HG03103 (cell line): ENCODE results near the gene GRP.
"Not testable (repeated sequence)": the region's sequence is repeated elsewhere in the genome, so short reads cannot be mapped to it uniquely, and the experiment has no call there.

ENCODE experiments used
- ATAC-seq: cut with Tn5 transposase; IDR thresholded peaks from one replicate; pipeline ENCODE4 v1.9.1; 2021; ENCODE audit warnings: low read depth; ENCODE audit not compliant: unreplicated experiment

GRP gene

DNA sequence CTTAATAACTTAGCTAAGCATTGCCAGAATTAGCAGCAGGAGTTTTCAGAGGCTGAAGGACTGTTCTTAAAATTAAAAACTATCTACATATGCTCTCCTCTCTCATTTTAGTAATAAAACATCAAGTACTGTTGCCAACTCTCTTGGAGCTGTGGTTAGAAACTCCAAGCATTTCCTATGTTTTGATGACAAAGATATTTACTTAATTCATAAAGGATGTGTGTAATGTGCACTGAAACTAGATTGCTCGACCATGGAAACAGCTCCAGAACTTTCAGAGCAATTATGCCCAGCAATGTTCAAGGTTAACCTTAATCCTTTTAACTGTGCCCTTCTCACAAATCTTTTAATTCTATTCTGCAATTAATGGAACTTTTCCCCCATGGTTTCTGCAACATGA, 8.4 kb downstream of the GRP start:
- no peak for ATAC-seq

DNA sequence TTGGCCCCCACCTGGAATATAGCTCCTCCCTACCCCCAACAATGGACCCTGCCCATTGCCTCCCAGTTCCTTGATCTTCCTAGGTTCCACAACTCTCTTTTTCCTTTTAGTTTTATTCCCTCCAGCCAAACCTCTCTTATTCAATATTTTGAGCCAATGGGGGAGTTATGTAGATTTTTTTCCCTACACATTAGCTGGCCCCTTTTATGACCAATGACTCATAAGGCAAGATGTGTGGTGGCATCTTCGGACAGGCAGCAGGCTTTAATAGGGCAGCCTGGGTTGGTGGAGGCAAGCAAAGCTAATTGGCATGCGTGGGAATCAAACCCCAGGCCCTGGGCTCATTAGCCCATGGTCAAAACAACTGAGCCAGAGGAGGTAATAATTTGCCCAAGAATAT, 9.2 kb downstream of the GRP start:
- no peak for ATAC-seq

DNA sequence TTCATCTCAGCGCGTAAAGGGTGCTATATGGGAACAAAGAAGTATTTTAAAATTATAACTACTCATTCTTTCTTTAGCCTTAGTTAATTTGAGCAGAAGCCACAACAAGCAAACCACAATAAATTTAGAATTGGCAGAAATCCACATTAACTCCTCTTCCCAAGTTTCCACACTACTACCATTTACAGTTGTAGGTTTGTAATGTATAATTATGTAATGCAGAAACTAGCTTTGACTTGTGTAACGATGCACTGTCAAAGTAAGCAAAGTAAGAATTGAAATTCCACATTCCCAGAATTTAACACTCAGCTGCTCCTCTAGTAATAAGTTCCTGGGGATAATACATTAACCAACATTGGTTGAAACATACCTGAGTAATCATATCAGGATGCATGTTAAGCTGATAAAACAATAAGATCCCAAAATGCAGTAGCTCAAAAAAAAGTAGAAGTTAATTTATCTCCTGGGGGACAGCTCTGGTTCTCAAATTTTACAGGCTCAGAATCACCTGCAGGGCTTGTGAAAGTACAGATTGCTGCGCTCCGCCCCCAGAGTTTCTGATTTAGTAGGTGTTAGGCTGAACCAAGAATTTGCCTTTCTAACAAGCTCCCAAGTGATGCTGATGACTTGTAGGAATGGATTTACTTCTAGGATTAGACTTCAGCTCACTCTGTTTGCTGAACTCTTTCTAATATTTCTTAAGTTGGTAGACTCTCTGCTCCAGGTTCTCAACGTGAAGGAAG, 9.9 kb downstream of the GRP start:
- no peak for ATAC-seq

DNA sequence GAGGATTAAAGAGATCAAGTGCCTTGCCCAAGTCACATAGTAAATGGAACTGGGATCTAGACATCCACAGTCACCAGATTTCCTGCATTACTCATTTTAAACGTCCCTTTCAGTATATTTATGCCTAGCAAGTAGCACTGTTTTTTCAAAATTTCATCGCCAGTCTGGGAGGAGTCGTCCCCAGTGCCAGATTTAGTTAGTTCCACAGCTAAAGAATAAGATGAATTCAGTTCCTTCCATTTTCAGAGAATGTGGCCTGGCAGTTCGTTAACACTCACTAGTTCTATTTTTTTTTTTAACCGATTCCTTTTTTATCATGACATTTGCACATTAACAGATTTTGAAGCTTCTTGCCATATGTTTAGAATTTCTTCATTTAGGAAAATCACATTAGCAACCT, 11.2 kb downstream of the GRP start:
- no peak for ATAC-seq

DNA sequence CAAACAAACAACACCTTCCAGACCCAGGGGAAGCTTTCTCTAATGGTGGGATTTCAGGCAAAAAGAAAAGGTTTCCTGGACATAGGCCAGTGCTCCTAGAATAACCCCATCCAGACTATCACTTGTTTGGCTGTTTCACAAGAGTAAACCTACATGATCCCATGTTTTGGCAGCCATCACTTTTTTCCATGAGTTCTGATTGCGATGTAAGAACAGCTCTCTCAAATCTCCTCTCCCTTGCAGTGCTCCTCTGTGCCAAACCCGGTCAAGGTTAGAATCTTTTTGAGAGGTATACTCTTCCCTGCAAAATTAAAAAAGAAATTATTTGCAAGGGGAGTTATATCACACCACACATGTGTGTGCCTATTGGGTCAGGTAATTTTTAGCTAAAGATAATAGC, 11.9 kb downstream of the GRP start:
- no peak for ATAC-seq

DNA sequence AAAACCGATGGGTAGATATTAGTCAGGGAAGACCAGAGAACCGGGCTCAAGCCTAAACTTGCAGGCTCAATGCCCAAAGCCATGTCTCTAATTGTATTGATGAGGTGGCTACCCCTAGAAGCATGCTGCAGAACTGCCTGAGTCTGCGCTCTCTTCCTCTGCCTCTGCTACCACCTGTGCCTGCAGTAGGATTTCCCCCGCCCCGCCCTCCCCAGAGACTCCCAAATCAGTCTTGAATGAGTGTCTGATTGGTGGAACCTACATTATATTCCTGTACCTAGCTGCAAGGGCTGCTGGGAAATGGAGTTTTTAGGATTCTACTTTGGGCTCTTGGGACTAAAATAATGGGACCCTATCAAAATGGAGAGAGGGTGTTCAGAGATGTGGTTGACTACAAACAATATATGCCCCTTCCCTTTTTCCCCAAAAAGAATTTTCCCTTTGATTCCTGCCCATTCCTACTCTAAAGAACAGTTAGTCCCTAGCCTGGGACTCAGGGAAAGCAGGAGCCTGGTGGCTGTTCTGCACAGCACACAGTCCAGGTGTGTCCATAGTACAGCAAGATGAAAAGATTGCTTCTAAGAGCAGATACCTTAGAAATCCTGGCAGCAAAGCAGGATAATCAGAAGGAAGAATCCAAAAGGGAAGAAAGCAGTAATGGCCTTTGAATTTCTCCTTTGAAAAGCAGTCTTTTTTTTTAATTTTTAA, 12.5 kb downstream of the GRP start:
- no peak for ATAC-seq

DNA sequence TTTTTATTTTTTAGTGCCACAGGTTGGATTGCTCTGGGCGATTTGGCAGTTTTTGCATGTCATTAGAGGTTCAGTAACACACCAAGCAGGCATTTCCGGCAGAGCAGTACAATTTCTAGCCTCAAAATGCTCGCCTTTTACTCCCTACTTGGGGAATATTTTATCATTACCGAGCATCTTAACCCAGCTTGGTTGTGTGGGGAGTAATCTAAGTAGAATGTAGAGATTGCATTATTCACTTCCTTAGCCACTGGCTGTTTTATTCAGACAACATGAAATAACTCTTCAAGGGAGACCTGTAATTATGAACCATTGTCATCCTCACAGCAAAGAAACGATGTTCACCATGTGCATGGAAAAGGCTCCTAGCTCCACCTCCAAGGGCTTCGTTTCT, 13.1 kb downstream of the GRP start:
- ATAC-seq: no peak

DNA sequence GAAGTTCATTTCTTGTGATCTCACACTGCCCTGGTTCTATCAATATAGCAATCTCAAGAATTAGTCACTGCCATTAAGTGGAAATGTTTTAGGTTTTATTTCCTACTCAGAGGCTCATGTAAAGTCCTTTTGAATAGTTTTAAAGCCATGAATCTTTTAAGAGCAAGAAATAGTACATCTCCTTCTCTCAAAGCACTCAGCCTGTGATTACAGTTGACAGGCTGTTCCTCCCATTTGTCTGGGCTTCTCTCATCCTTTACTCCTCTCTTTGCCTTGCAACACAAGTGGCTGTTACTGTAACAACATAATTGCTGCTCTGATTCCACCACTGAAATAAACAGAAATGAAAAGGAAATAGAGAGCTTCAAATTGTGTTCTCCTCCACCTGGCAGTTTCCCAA, 18.4 kb downstream of the GRP start:
- no peak for ATAC-seq

DNA sequence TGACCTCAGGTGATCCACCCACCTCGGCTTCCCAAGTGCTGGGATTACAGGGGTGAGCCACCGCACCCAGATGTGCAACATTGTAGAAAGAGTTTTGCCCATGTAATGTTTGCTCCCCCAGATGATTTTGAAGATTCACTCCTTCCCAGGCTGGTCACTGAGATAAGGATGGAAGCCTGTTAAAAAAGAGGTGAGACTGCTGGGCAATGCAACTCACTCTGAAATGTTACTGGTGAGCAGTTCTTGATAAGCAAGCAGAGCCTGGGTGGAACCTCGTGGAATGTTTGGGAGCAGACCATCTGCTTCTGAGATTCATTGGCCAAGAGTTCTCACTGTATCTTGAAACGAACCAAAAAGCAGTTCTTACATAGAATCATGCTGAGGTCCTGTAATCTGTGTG, 19.7 kb downstream of the GRP start:
- no peak for ATAC-seq

DNA sequence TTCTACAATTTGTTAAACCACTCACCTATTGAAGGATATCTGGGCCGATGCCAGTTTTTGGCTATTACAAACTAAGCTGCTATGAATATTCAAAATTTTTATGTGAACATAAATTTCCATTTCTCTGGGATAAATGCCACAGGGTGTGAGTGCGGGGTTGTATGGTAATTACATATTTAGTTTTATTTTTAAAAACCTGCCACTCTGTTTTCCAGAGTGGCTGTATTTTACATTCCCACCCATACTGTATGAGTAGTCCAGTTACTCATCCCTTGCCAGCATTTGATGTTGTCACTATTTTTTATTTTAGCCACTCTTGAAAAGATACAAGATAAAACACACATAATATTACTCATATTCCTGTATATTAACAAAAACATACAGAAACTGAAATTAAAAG, 22.9 kb downstream of the GRP start:
- ATAC-seq: no peak

DNA sequence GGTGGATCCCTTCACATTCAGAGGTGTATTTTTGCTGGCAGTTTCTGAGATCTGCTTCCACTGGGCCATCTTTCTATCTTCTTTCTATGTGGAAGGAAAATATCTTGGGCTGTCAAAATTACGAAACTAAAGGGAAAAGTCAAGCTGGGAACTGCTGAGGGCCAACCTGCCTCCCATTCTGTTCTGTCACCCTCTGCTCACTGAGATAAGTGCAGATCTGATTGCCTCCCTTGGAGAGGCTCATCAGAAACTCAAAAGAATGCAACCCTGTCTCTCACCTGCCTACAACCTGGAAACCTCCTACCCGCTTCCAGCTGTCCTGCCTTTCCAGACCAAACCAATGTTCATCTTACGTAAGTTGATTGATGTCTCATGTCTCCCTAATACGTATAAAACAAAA, 26.8 kb downstream of the GRP start:
- no peak for ATAC-seq

DNA sequence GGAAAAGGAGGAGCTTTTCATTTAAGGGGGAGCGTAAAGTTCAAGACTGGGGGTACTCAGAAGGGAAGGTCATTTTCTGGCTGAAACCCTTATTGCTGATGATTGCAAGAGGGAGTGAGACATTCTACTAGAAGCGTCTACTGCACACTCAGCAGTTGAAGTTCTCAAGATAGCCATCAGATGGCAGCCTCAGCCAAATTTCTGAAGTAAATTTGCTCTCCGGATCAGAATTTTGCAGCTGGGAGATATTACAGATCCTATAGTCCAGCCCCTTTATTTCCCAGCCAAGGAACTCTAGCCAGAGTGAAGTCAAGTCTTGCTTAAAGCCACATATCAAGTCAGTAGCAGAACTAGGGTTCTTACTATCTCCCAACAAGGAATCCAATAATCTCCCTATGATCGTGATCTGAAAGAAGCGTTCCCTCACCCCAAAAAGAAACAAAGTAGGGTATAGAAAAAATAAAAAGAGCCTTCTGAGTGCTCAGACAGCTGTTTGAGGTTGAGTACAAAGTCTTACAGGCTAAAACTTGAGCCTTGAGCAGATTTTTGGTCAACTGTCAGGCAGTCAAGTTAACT, 29.3 kb downstream of the GRP start:
- no peak for ATAC-seq

DNA sequence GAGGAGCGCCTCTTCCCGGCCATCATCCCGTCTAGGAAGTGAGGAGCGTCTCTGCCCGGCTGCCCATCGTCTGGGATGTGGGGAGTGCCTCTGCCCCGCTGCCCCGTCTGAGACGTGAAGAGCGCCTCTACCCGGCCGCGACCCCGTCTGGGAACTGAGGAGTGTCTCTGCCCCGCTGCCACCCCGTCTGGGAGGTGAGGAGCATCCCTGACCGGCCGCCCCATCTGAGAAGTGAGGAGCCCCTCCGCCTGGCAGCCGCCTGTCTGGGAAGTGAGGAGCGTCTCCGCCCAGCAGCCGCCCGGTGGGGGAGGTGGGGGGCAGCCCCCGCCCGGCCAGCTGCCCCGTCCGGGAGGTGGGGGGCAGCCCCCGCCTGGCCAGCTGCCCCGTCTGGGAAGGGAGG, 35.5 kb downstream of the GRP start:
- ATAC-seq: not testable (repeated sequence)

DNA sequence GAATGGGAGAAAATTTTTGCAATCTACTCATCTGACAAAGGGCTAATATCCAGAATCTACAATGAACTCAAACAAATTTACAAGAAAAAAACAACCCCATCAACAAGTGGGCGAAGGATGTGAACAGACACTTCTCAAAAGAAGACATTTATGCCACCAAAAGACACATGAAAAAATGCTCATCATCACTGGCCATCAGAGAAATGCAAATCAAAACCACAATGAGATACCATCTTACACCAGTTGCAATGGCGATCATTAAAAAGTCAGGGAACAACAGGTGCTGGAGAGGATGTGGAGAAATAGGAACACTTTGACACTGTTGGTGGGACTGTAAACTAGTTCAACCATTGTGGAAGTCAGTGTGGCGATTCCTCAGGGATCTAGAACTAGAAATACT, 41.9 kb downstream of the GRP start:
- ATAC-seq: not testable (repeated sequence)

DNA sequence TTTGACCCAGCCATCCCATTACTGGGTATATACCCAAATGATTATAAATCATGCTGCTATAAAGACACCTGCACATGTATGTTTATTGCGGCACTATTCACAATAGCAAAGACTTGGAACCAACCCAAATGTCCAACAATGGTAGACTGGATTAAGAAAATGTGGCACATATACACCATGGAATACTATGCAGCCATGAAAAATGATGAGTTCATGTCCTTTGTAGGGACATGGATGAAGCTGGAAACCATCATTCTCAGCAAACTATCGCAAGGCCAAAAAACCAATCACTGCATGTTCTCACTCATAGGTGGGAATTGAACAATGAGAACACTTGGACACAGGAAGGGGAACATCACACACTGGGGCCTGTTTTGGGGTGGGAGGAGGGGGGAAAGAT, 42.3 kb downstream of the GRP start:
- ATAC-seq: not testable (repeated sequence)

DNA sequence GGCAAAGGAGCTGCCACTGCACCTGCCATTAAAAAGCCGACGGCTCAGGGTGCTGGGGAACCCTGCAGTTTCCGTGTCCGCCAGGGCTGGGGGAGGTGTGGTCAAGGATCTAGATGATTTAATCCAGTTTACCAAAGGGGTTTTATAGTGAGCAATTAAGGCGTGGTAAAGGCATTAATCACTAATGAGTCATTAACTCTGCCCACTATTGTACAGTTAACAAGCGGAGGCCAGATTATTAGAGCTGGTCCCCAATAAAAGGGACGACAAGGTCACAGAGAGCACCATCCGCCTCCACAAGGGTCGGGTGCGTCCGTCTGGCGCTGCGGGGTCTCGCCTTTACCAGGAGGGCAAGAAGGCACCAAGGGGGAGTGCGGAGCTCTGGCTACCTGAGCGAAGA, 43.7 kb downstream of the GRP start:
- no peak for ATAC-seq

DNA sequence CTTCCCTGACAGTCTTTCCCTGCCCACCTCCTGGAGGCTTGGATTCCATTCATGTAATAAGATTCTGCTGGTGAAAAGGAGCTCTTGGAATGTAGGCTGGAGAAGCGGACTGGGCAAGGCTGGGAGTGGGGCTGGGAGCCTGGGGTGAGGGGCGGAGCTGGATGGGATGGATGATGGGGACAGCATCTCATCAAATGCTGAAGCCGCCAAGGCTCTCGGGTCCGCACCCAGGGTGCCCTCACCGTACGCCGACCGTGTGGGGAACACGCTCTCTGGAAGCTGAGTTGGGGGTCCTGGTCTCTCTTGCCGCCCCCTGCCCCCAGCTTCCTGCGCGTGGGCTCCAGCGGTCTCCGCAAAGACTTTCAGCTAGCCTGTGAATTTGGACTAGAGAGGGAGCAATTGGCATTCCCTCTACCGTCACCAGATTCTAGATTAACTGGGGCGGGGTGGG, 44.2 kb downstream of the GRP start:
- ATAC-seq: no peak

DNA sequence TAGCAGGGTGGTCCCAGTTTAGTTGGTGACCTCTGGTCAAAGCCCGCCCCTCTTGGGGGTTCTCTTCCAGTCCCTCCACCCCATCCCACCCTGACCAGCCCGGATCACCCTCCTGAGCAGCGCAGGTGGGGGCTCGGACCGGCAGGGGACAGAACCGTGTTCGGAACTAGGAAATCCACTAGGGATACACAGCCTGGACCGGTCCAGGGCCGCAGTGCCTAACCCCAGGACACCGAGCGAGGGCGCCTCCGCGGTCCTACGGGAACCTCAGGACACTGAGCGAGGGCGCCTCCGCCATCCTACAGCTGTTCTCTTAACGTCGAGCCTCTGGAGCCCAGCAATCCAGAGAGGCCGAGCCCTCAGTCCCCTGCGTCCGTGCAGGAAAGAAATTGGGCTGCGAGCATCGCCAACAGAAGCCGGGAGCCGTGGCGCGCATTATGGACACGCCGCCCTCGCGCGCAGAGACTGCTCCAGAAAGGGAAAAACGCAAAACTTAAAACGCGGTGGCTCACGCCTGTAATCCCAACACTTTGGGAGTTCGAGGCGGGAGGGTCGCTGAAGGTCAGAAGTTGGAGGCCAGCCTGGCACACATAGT, 44.8 kb downstream of the GRP start:
- no peak for ATAC-seq

DNA sequence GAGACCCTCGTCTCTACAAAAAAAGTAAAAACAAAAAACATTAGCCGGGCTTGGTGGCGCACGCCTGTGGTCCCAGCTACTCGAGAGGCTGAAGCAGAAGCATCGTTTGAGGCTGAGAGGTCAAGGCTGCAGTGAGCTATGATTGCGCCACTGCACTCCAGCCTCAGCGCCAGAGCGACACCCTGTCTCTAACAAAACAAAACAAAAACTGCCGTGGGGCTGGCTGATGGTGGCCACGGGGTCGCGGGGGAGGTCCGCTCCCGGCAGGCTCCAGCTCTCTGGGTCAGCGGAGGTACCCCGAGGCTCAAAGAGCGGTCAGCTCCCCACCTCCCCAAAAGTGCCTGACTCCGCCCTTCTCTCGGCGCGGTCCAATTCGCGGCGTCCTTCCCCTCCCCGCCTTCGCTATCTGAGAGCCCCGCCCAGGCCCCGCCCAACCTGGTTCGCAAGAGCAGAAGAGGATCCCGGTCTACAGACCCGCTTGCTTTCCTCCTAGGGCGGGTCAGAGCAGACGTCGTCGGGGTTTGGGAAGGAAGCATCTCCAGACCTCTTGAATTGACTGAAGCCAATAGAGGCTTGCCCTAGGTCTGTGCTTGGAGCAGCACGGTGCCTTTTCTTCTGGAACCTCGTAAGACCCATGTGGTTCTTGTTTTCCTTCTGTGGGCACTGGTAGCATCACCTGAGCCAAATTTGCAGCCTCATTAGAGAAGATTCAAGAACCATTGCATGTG, 45.5 kb downstream of the GRP start:
- ATAC-seq: peak; percentile 55

DNA sequence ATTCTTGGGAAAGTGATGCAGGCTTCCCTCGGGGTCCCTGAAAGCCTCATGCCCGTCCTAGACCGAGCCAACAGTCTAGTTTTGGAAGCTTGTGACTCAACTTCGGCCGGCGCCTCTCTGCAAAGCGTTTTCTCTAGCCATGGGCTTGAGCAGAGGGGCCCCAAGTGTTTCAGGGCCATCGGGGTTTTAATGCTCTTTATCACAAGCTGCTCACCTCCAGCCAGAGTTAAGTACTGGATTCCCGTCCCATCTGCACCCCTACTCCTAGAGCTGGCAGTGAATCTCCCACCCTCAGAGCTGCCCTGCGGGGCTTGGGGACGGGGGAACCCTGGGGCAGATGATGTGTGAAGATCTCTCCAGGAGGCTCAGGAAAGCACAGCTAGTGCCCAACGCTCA, 46.0 kb downstream of the GRP start:
- ATAC-seq: no peak

DNA sequence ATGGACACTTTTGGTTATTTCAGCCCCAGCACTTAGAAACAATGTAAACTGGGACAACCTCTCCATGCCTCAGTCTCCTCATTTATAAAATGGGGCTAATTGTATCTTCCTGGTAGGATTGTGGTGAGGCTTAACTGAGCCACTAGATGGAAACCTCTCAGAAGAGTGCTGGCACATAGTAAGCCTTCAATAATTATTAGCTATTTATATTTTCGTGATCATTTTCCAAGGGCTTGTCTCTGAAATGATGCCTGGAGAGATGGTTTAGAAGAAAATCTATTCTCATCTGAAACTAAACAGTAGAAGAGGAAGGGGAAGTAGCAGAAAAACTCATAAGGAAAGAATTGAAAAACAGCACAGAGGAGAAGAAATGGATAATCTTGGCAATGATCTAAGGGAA, 46.5 kb downstream of the GRP start:
- no peak for ATAC-seq
